HEK293 (cell line): ENCODE results near the gene FGD5.

ENCODE experiments used
- BCL6B ChIP-seq: fragments of 450-650 bp; formaldehyde crosslinking; IDR thresholded peaks from 2 replicates; pipeline ENCODE4 v1.5.1; 2017; ENCODE audit warnings: missing biosample characterization, missing genetic modification characterization
- IKZF3 ChIP-seq: fragments of 450-650 bp; IDR thresholded peaks from 2 replicates; pipeline ENCODE4 v1.5.0; 2018; ENCODE audit warnings: missing biosample characterization, mild to moderate bottlenecking, missing genetic modification characterization, moderate library complexity
- OSR2 ChIP-seq: fragments of 450-650 bp; formaldehyde crosslinking; IDR thresholded peaks from 2 replicates; pipeline ENCODE4 v1.5.1; 2016; ENCODE audit warnings: missing biosample characterization, missing genetic modification characterization
- PRDM4 ChIP-seq: fragments of 450-650 bp; formaldehyde crosslinking; IDR thresholded peaks from 2 replicates; pipeline ENCODE4 v1.5.1; 2017; ENCODE audit warnings: missing biosample characterization, missing genetic modification characterization
- PRDM6 ChIP-seq: fragments of 450-650 bp; formaldehyde crosslinking; IDR thresholded peaks from 2 replicates; pipeline ENCODE4 v1.5.1; 2017; ENCODE audit warnings: missing biosample characterization, missing genetic modification characterization
- SCRT1 ChIP-seq: fragments of 450-650 bp; formaldehyde crosslinking; IDR thresholded peaks from 2 replicates; pipeline ENCODE4 v1.5.1; 2016; ENCODE audit warnings: missing biosample characterization, missing genetic modification characterization, borderline replicate concordance
- SCRT2 ChIP-seq: fragments of 450-650 bp; formaldehyde crosslinking; IDR thresholded peaks from 2 replicates; pipeline ENCODE4 v1.5.1; 2016; ENCODE audit warnings: missing biosample characterization, missing genetic modification characterization
- SP7 ChIP-seq: fragments of 450-650 bp; formaldehyde crosslinking; IDR thresholded peaks from 2 replicates; pipeline ENCODE4 v1.5.1; 2016; ENCODE audit warnings: missing biosample characterization, missing genetic modification characterization
- TRIM28 ChIP-seq: IDR thresholded peaks from 2 replicates; pipeline ENCODE4 v1.6.1; 2011; ENCODE audit warnings: low read length, control low read depth, borderline replicate concordance
- ZBTB1 ChIP-seq: fragments of 450-650 bp; formaldehyde crosslinking; IDR thresholded peaks from 2 replicates; pipeline ENCODE4 v1.5.1; 2016; ENCODE audit warnings: missing biosample characterization, missing genetic modification characterization
- ZBTB10 ChIP-seq: fragments of 450-650 bp; formaldehyde crosslinking; IDR thresholded peaks from 2 replicates; pipeline ENCODE4 v1.5.1; 2016; ENCODE audit warnings: missing biosample characterization, missing genetic modification characterization
- ZBTB17 ChIP-seq: fragments of 450-650 bp; formaldehyde crosslinking; IDR thresholded peaks from 2 replicates; pipeline ENCODE4 v1.5.1; 2016; ENCODE audit warnings: missing biosample characterization, missing genetic modification characterization
- ZBTB44 ChIP-seq: fragments of 450-650 bp; IDR thresholded peaks from 2 replicates; pipeline ENCODE4 v1.5.1; 2018; ENCODE audit warnings: missing biosample characterization, mild to moderate bottlenecking, missing genetic modification characterization
- ZBTB8A ChIP-seq: fragments of 450-650 bp; formaldehyde crosslinking; IDR thresholded peaks from 2 replicates; pipeline ENCODE4 v1.5.1; 2016; ENCODE audit warnings: missing biosample characterization, missing genetic modification characterization
- ZEB2 ChIP-seq: fragments of 450-650 bp; formaldehyde crosslinking; IDR thresholded peaks from 2 replicates; pipeline ENCODE4 v1.5.1; 2016; ENCODE audit warnings: missing biosample characterization, missing genetic modification characterization
- ZNF23 ChIP-seq: fragments of 450-650 bp; formaldehyde crosslinking; IDR thresholded peaks from 2 replicates; pipeline ENCODE4 v1.5.1; 2016; ENCODE audit warnings: missing biosample characterization, missing genetic modification characterization, borderline replicate concordance
- ZNF416 ChIP-seq: fragments of 450-650 bp; formaldehyde crosslinking; IDR thresholded peaks from 2 replicates; pipeline ENCODE4 v1.5.1; 2016; ENCODE audit warnings: missing biosample characterization, missing genetic modification characterization
- ZNF561 ChIP-seq: fragments of 450-650 bp; IDR thresholded peaks from 2 replicates; pipeline ENCODE4 v1.5.1; 2018; ENCODE audit warnings: missing biosample characterization, missing genetic modification characterization, borderline replicate concordance
- ZNF580 ChIP-seq: fragments of 450-650 bp; formaldehyde crosslinking; IDR thresholded peaks from 2 replicates; pipeline ENCODE4 v1.5.1; 2016; ENCODE audit warnings: missing biosample characterization, missing genetic modification characterization
- ZNF596 ChIP-seq: fragments of 450-650 bp; IDR thresholded peaks from 2 replicates; pipeline ENCODE4 v1.5.0; 2018; ENCODE audit warnings: missing biosample characterization, mild to moderate bottlenecking, missing genetic modification characterization, moderate library complexity
- ZNF600 ChIP-seq: fragments of 450-650 bp; formaldehyde crosslinking; IDR thresholded peaks from 2 replicates; pipeline ENCODE4 v1.5.1; 2016; ENCODE audit warnings: missing biosample characterization, missing genetic modification characterization
- ZNF645 ChIP-seq: fragments of 450-650 bp; formaldehyde crosslinking; IDR thresholded peaks from 2 replicates; pipeline ENCODE4; 2016; ENCODE audit warnings: missing biosample characterization, missing genetic modification characterization
- ZSCAN30 ChIP-seq: fragments of 450-650 bp; IDR thresholded peaks from 2 replicates; pipeline ENCODE4 v1.5.1; 2018; ENCODE audit warnings: missing biosample characterization, mild to moderate bottlenecking, missing genetic modification characterization, moderate library complexity

Gene FGD5

GRCh38 chr3:14829811-14830210 lies 11.0 kb downstream of the FGD5 start (continued):
- TF ChIP-seq ZBTB44 (tag by site-specific recombination): peak; percentile 96
- TF ChIP-seq ZBTB10 (tag by site-specific recombination): no peak
- TF ChIP-seq ZNF561 (tag by site-specific recombination): peak; percentile 74
- TF ChIP-seq ZNF580 (tag by site-specific recombination): peak; percentile 86
- 0 out of 2 replicates have a peak, but pooled peaks have one; percentile 24 for TF ChIP-seq IKZF3 (tag by site-specific recombination)
- TF ChIP-seq OSR2: peak; percentile 58; the same call in 1 of the 2 replicates
- TF ChIP-seq ZNF600 (tag by site-specific recombination): 0 out of 2 replicates have a peak, but pooled peaks have one; percentile 8
- no peak for TF ChIP-seq ZNF416 (tag by site-specific recombination)
- 0 out of 2 replicates have a peak, but pooled peaks have one; percentile 26 for TF ChIP-seq ZEB2 (tag by site-specific recombination)
- TF ChIP-seq ZNF645 (tag by site-specific recombination): no peak
- TF ChIP-seq BCL6B (tag by site-specific recombination): peak; percentile 65; the same call in 1 of the 2 replicates
- TF ChIP-seq SCRT2 (tag by site-specific recombination): peak; percentile 56; the same call in 1 of the 2 replicates
- TF ChIP-seq TRIM28: peak; percentile 49; the same call in 1 of the 2 replicates
- no peak for TF ChIP-seq ZBTB1 (tag by site-specific recombination)
- peak; percentile 38; the same call in 1 of the 2 replicates for TF ChIP-seq SCRT1 (tag by site-specific recombination)
- peak; percentile 74 for TF ChIP-seq PRDM6 (tag by site-specific recombination)
- peak; percentile 37; the same call in 1 of the 2 replicates for TF ChIP-seq ZBTB17 (tag by site-specific recombination)
- peak; percentile 55 for TF ChIP-seq PRDM4 (tag by site-specific recombination)
- TF ChIP-seq ZSCAN30: peak; percentile 82
- TF ChIP-seq ZNF596 (tag by site-specific recombination): 0 out of 2 replicates have a peak, but pooled peaks have one; percentile 44
- 0 out of 2 replicates have a peak, but pooled peaks have one; percentile 45 for TF ChIP-seq SP7 (tag by site-specific recombination)
- TF ChIP-seq ZBTB8A (tag by site-specific recombination): peak; percentile 23; the same call in 1 of the 2 replicates
- no peak for TF ChIP-seq ZNF23
- TF ChIP-seq, all 188 proteins: peak for 23
